NCI-H1436 (cell line): ENCODE measurements around the gene SLC44A4.
"Not testable (repeated sequence)": the region's sequence is repeated elsewhere in the genome, so short reads cannot be mapped to it uniquely, and the experiment has no call there.

Experiments used
- DNase-seq: peaks from one replicate; lab custom pipeline; 2025; lab: John Stamatoyannopoulos, UW

The SLC44A4 gene

GRCh38 chr6:31878726-31879125 lies at the start of gene SLC44A4:
SLC44A4 (minus strand) TSS chr6:31878997; CDS start chr6:31878980, 17 bp downstream.
- DNase-seq = no peak

- DNase-seq = no peak
Measured at GRCh38 chr6:31928672-31928939, 49.8 kb upstream of the SLC44A4 start.

GRCh38 chr6:31927863-31928671 lies 49.3 kb upstream of the SLC44A4 start:
- no peak for DNase-seq

GRCh38 chr6:31927242-31927862 lies 48.6 kb upstream of the SLC44A4 start, which contains the start of gene C2:
C2 (plus strand) TSS chr6:31927717; CDS start chr6:31927753, 36 bp downstream.
- no peak for DNase-seq

GRCh38 chr6:31922942-31923341 lies 44.1 kb upstream of the SLC44A4 start:
- DNase-seq = no peak

GRCh38 chr6:31920811-31921210 lies 42.0 kb upstream of the SLC44A4 start:
- DNase-seq = no peak

- no peak for DNase-seq
Measured at GRCh38 chr6:31919624-31920303, 41.0 kb upstream of the SLC44A4 start.

GRCh38 chr6:31918069-31918720 lies 39.4 kb upstream of the SLC44A4 start:
- DNase-seq = no peak

GRCh38 chr6:31915756-31916155 lies 37.0 kb upstream of the SLC44A4 start:
- no peak for DNase-seq

GRCh38 chr6:31915351-31915750 lies 36.6 kb upstream of the SLC44A4 start:
- no peak for DNase-seq

GRCh38 chr6:31911826-31912585 lies 33.2 kb upstream of the SLC44A4 start:
- no peak for DNase-seq

GRCh38 chr6:31909298-31909697 lies 30.5 kb upstream of the SLC44A4 start:
- not testable (repeated sequence) for DNase-seq

GRCh38 chr6:31908791-31909190 lies 30.0 kb upstream of the SLC44A4 start:
- no peak for DNase-seq

GRCh38 chr6:31908255-31908654 lies 29.5 kb upstream of the SLC44A4 start:
- DNase-seq = not testable (repeated sequence)

GRCh38 chr6:31907158-31907813 lies 28.5 kb upstream of the SLC44A4 start:
- DNase-seq = no peak

- DNase-seq = not testable (repeated sequence)
Measured at GRCh38 chr6:31906727-31907126, 27.9 kb upstream of the SLC44A4 start.

- DNase-seq = no peak
Measured at GRCh38 chr6:31906122-31906521, 27.3 kb upstream of the SLC44A4 start.

GRCh38 chr6:31905041-31905440 lies 26.2 kb upstream of the SLC44A4 start:
- DNase-seq = no peak

- no peak for DNase-seq
Measured at GRCh38 chr6:31903957-31904356, 25.2 kb upstream of the SLC44A4 start.

GRCh38 chr6:31901953-31902643 lies 23.3 kb upstream of the SLC44A4 start, which contains the start of gene ZBTB12:
ZBTB12 (minus strand) TSS chr6:31902086; CDS start chr6:31901305, 781 bp downstream.
- DNase-seq = peak; percentile 95
